Neural cell (in vitro differentiated cells): ENCODE data around the gene RTN4.

Experiments used
- EZH2 ChIP-seq: fragments of 200-600, 300-800 bp; shearing (Covaris generic), sonication (generic); IDR thresholded peaks from 2 replicates; pipeline ENCODE4 v1.6.1; 2014; ENCODE audit warnings: antibody characterized with exemption, low read length, borderline replicate concordance, mild to moderate bottlenecking; ENCODE audit not compliant: insufficient read depth, poor library complexity, severe bottlenecking
- TF ChIP-seq, protein P1 (sequence below): fragments of 450-650 bp; IDR thresholded peaks from 2 replicates; pipeline ENCODE4 v1.5.1; 2014; ENCODE audit warnings: antibody characterized with exemption, mild to moderate bottlenecking, moderate library complexity; ENCODE audit not compliant: poor library complexity, severe bottlenecking

GRCh38 chr2:54958717-54959371 lies 91.4 kb downstream of the RTN4 start:
- TF ChIP-seq, protein P1, sequence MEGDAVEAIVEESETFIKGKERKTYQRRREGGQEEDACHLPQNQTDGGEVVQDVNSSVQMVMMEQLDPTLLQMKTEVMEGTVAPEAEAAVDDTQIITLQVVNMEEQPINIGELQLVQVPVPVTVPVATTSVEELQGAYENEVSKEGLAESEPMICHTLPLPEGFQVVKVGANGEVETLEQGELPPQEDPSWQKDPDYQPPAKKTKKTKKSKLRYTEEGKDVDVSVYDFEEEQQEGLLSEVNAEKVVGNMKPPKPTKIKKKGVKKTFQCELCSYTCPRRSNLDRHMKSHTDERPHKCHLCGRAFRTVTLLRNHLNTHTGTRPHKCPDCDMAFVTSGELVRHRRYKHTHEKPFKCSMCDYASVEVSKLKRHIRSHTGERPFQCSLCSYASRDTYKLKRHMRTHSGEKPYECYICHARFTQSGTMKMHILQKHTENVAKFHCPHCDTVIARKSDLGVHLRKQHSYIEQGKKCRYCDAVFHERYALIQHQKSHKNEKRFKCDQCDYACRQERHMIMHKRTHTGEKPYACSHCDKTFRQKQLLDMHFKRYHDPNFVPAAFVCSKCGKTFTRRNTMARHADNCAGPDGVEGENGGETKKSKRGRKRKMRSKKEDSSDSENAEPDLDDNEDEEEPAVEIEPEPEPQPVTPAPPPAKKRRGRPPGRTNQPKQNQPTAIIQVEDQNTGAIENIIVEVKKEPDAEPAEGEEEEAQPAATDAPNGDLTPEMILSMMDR: no peak
- no peak for TF ChIP-seq EZH2
